ENCODE data around the gene NEK2. TPM values are rescaled to one million over a fixed set of nuclear protein-coding genes. Genes with fewer than 3 reads are reported as not detected.
"Not testable (repeated sequence)": the region's sequence is repeated elsewhere in the genome, so short reads cannot be mapped to it uniquely, and the experiment has no call there.

NEK2 gene
- total and polyA plus RNA-seq, 4 donors = 0.61 to 5.9 (median 0.83) TPM

GRCh38 chr1:211630236-211631081 is 45.0 kb downstream of the NEK2 start:
- DNase-seq (peak; percentile 55 to 65 (median 63)), ATAC-seq (ENCODE audit: insufficient read depth, low FRiP score) (no peak)
- no peak for TF ChIP-seq CTCF (IDR thresholded peaks at IDR 0.05; ENCODE audit: control extremely low read depth, extremely low read depth)
- no peaks in the 10 kb centered on the region for H3K9me3 ChIP-seq (ENCODE audit: control insufficient read depth in 4 of 4, insufficient read depth in 3 of 4, low read length in 3 of 4)
- no peaks in the 10 kb centered on the region for H3K36me3 ChIP-seq (ENCODE audit: control insufficient read depth in 4 of 4, insufficient read depth in 4 of 4, low read length in 4 of 4)
- H3K9ac ChIP-seq (ENCODE audit: insufficient read depth in 1 of 2, low read length in 2 of 2) = no peak overlapping the region
- H3K27me3 ChIP-seq (ENCODE audit: control insufficient read depth in 3 of 3, insufficient read depth in 3 of 3, low read length in 2 of 3) = peaks cover 0 to 2% (median 0%) of the 10 kb centered on the region in 3 donors
- H3K27ac ChIP-seq (ENCODE audit: low read depth in 1 of 2, low read length in 1 of 2) = peak overlapping the region in 1 of 2 donors; percentile 67
- H3K4me3 ChIP-seq = no peak overlapping the region
- 48 to 49% methylated on average over 17 of the region's 17 CpGs for WGBS, 2 donors
- peaks cover 0 to 25% (median 0%) of the 10 kb centered on the region in 5 donors for H3K4me1 ChIP-seq (ENCODE audit: control insufficient read depth in 5 of 5, insufficient read depth in 5 of 5, low read length in 5 of 5)

- Histone ChIP-seq H3K27me3 (ENCODE audit: control insufficient read depth in 3 of 3, insufficient read depth in 3 of 3, low read length in 2 of 3) (peaks cover 0 to 2% (median 0%) of the 10 kb centered on the region in 3 donors), H3K27ac (ENCODE audit: low read depth in 1 of 2, low read length in 1 of 2) (no peak overlapping the region), H3K9ac (ENCODE audit: insufficient read depth in 1 of 2, low read length in 2 of 2) (no peak overlapping the region), H3K36me3 (ENCODE audit: control insufficient read depth in 4 of 4, insufficient read depth in 4 of 4, low read length in 4 of 4) (no peaks in the 10 kb centered on the region), H3K9me3 (ENCODE audit: control insufficient read depth in 4 of 4, insufficient read depth in 3 of 4, low read length in 3 of 4) (no peaks in the 10 kb centered on the region), H3K4me1 (ENCODE audit: control insufficient read depth in 5 of 5, insufficient read depth in 5 of 5, low read length in 5 of 5) (peaks cover 0 to 24% (median 0%) of the 10 kb centered on the region in 5 donors), H3K4me3 (no peak overlapping the region)
- DNase-seq (no peak), ATAC-seq (ENCODE audit: insufficient read depth, low FRiP score) (no peak)
- no peak for TF ChIP-seq CTCF (IDR thresholded peaks at IDR 0.05; ENCODE audit: control extremely low read depth, extremely low read depth)
- WGBS, 2 donors = 69 to 77% methylated on average over 4 of the region's 4 CpGs
These were observed 47.0 kb downstream of the NEK2 start for GRCh38 chr1:211628417-211628816.

GRCh38 chr1:211627259-211627658 is 48.2 kb downstream of the NEK2 start:
- Histone ChIP-seq H3K4me3 (no peak overlapping the region), H3K27me3 (ENCODE audit: control insufficient read depth in 3 of 3, insufficient read depth in 3 of 3, low read length in 2 of 3) (peaks cover 0 to 2% (median 0%) of the 10 kb centered on the region in 3 donors), H3K4me1 (ENCODE audit: control insufficient read depth in 5 of 5, insufficient read depth in 5 of 5, low read length in 5 of 5) (peaks cover 0 to 15% (median 0%) of the 10 kb centered on the region in 5 donors), H3K9me3 (ENCODE audit: control insufficient read depth in 4 of 4, insufficient read depth in 3 of 4, low read length in 3 of 4) (no peaks in the 10 kb centered on the region), H3K27ac (ENCODE audit: low read depth in 1 of 2, low read length in 1 of 2) (peak overlapping the region in 1 of 2 donors; percentile 6), H3K9ac (ENCODE audit: insufficient read depth in 1 of 2, low read length in 2 of 2) (no peak overlapping the region), H3K36me3 (ENCODE audit: control insufficient read depth in 4 of 4, insufficient read depth in 4 of 4, low read length in 4 of 4) (no peaks in the 10 kb centered on the region)
- TF ChIP-seq CTCF (IDR thresholded peaks at IDR 0.05; ENCODE audit: control extremely low read depth, extremely low read depth) = no peak
- DNase-seq (no peak), ATAC-seq (ENCODE audit: insufficient read depth, low FRiP score) (no peak)
- 94 to 96% methylated on average over 4 of the region's 4 CpGs for WGBS, 2 donors

GRCh38 chr1:211625866-211626265 is 49.6 kb downstream of the NEK2 start:
- not testable (repeated sequence) for H3K9ac ChIP-seq (ENCODE audit: insufficient read depth in 1 of 2, low read length in 2 of 2); H3K27ac ChIP-seq (ENCODE audit: low read depth in 1 of 2, low read length in 1 of 2); DNase-seq; H3K36me3 ChIP-seq (ENCODE audit: control insufficient read depth in 4 of 4, insufficient read depth in 4 of 4, low read length in 4 of 4); ATAC-seq (ENCODE audit: insufficient read depth, low FRiP score); H3K4me3 ChIP-seq; H3K27me3 ChIP-seq (ENCODE audit: control insufficient read depth in 3 of 3, insufficient read depth in 3 of 3, low read length in 2 of 3); H3K9me3 ChIP-seq (ENCODE audit: control insufficient read depth in 4 of 4, insufficient read depth in 3 of 4, low read length in 3 of 4)
- WGBS, 2 donors = 93 to 97% methylated on average over 6 of the region's 7 CpGs
- peaks cover 0 to 13% (median 0%) of the 10 kb centered on the region in 5 donors for H3K4me1 ChIP-seq (ENCODE audit: control insufficient read depth in 5 of 5, insufficient read depth in 5 of 5, low read length in 5 of 5)
